Measurements from ENCODE around the gene SSU72.

Gene SSU72

DNA sequence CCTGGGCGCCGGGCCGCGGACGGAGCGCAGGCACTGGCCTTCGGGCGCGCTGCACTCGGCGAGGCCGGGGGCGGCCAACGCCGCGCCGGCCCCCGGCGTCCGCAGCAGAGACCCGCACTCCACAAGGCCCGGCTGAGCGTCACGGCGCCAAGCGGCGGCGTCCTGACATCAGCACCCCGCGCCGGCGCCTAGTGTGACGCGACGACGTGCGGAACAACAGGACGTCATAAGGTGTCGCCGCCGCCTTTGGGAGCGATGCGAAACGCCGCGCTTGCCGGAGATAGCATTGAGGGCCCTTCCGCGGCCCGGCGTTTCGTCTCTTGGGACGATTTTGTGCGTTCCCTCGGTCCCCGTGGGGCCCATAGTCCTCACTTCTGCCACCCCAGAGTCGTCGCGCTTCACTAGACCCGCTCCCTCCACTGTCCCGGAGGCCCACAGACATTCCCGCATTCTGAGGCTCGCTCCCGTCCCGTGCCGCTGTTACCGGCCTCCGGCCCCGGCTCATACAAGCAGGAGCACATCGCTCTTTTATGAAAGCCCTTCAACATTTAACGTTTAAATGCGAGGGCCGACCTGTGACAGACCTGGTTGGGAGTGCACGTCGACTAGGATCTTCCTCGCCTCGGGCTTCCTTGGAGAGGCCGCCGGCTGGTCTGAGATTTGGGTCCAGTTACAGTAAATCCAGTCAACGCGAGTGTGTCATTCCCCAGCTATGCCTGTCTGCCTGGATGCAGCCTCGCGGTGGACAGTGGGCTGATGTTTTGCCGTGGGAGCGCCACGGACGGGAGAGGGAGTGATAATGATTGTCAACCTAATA lies at the start of gene SSU72:
TSS of gene SSU72 (minus strand) at position 143 of the 817 bp plus-strand sequence. CDS start 306 bp downstream, outside the sequence.
- DNase-seq, result peak in 54 of 56 donors; percentile 46 to 94 (median 80)

- DNase-seq, result no peak
Measured at GRCh38 chr1:1623631-1624442, 49.2 kb upstream of the SSU72 start.

GRCh38 chr1:1623181-1623630 lies 48.5 kb upstream of the SSU72 start:
- no peak for DNase-seq

- DNase-seq, result no peak
Measured at GRCh38 chr1:1622788-1623094, 48.1 kb upstream of the SSU72 start.

DNA sequence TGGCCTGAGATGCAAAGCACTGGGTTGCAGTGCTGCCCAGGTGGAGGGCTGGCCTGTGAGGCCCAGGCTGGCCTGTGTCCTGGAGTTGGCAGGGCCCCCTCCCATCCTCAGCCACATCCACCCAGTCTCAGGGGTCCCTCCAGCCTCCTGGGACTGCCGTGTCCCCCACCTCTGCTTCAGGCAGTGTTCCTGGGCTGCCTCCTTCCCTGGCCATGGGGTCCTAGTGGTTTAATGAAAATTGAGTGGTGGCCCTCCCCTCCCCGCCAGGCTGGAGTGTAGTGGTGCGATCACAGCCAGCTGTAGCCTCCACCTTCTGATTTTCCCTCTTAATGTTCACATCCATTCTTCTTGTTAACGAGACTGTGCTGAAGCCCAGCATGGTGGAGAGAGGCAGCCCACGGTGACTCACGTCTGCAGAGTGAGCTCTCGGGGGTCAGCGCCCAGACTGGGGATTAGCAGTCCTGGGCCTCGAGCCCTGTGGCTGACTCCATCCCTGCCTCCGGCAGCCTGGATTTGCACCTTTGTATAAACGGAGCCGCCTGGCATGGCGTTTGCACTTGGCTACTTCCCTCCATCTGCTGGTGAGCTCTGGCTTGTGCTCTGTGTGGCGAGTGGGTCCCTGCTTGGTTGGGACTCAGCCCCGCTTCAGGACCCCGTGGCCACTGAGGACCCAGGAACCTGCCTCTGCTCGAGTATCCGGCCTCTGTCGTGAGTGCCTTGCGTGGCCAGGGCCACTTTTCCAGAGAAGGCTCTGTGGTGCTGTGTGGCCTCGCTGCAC lies 47.5 kb upstream of the SSU72 start:
- no peak for DNase-seq

- DNase-seq, result no peak
Measured at GRCh38 chr1:1621173-1622009, 46.7 kb upstream of the SSU72 start.

DNA sequence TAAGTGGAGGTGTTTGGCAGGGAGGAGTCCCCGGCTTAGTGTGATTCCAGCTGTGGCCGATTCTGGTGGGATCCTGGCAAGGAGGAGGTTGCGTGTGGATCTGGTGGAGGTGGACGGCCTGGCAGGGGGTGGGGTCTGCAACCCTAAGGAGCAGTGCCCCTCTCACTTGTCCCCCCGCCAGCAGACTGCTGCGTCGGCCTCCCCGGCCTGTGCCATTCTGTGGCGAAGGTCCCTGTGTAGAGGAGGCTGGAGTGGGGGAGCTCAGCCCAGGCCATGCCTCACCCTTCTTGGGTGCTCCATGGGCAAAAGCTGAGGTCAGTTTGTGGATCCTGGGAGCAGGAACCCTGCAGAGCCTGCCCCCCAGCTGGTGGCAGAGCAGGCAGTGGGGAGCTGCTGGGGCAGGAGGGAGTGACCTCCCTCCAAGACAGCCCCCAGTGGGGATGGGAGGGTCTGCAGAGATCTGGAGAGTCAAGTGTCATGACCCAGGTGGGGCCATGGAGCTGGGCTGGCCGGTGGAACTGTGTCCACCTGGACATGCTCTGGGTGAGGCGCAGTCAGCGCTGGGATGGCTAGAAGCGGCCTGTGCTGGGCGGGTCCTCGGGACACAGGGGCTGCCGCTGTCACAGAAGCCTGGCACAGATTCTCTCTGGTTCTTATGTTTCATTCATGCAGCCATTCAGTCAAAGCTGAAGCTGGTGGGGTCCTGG lies 45.9 kb upstream of the SSU72 start:
- no peak for DNase-seq

DNA sequence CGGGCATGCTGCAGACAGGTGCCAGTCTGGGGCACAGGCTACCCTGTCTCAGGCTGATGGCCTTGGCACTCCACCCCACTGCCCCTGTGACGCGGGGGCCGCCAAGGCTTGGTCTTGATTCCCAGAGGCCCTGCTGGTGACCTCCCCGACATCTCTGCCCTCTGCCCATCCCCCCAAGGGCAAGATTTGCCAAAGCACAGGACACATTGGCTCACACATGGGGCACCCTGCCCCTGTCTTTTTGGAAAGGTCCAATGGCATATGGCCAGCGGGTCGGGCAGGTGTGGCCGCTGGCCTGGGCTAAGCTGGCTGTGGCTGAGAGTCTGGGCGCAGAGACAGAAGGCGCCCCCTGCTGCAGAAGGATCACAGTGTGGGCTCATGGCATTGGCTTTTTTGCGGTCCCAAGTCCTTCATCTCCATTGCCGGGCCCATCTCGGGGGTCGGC lies 45.3 kb upstream of the SSU72 start:
- no peak for DNase-seq

DNA sequence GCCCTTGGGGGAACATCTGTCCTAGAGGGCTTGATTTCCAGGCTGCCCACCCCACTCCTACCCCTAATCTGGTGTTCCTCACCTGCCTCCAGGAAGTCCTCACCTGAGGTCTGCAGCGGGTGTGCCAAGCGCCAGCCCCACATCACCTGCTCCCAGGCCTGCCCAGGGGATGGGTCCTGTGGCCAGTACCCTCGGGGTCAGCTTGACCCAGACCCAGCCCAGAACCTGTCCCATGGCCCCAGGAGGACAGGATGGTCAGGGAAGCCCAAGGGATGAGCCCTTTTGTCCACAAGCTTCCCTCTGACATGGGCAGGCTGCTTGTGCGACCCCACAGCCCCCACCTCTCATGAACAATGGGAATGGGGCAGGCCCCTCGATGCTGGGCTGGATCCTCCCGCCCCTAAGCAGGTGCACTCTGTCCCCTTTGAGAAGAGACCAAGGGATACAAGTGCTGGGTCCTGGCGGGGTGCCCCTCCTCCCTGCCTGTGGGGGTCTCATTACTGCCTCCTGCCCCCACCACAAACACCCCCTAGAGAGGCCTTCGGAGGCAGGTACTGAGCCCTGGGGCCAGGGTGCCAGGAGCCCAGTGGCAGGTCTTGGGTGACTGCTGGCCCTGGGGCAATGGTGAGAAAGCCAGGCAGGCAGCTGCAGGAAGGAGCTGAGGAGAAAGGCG lies 43.9 kb upstream of the SSU72 start:
- no peak for DNase-seq

- no peak for DNase-seq
Measured at GRCh38 chr1:1617925-1618324, 43.3 kb upstream of the SSU72 start.

DNA sequence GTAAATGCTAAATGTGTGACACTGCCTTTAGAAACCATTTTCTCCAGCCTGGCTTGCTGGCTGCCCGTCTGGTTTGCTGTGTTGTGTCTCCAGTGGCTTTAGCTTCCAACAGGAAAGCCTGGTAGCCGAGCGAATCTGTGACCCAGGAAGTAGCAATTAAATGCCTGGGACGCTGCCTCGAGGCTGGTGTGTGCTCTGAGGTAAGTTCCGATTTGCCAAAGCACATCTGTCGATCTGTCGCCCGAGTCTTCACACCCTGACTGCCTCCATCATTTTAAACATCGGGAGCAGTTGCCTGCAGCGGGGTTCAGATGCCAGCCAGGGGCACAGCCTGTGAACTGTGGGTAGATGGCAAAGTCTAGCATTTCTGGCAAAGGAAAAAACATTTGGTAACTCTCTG lies 42.9 kb upstream of the SSU72 start:
- no peak for DNase-seq

DNA sequence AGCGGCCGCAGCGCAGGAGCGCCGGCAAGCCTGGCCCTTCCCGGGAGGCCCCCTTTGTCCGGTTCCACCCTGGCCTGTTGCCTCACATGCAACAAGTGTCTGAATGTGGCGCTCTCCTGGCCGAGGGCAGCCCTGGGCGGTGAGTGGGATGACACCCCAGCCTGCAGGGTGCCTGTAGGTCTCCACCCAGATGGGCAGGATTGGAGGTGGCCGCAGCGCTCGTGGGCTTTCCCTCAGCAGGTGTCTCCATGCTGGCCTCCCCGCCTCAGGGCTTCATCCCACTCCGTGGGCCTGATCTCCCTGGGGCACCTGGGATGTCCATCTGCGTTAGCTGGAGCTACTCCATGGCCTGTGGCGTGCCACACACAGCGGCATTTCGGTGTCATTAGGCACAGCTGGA lies 42.2 kb upstream of the SSU72 start:
- DNase-seq, result no peak

DNA sequence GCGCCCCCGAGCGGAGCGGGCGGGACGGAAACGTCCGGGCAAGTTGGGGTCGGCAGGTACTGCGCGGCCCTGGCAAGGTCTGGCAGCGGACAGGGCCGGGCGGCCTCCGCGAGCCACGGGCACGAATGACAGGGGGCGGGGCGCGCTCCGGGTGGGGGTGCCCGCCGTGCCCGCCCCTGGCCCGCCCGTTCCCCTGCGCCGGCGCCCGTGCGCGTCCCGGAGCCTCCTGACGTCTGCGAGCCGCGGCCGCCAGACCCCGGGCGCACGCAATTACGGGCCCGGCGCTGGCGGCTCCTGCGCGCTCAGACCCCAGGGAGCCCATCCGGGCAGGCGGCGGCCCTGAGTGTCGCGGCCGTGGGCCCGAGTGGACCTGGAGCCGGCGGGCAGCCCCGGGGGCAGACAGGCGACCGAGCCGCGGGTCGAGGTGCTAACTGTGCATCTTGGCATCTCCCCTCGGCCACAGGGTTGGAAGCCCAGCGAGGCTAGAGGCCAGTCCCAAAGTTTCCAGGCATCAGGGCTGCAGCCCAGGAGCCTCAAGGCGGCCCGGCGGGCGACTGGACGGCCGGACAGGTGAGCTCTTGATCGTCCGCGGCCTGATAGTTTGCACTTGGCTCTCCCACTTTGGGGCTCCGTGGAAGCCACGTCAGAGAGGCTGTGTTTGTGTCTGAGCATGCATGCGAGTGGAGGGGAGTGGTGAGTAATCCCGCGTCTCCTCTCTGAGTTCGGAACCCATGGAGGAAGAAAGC lies 41.6 kb upstream of the SSU72 start:
- DNase-seq, result peak in 7 of 56 donors; percentile 27 to 61 (median 37)

GRCh38 chr1:1615256-1616044 lies 40.8 kb upstream of the SSU72 start, which contains the start of gene MIB2:
Gene MIB2 (plus strand): TSS chr1:1615500. CDS start chr1:1623453, 7,953 bp downstream.
- DNase-seq, result peak; percentile 76 to 98 (median 94)

GRCh38 chr1:1614954-1615255 lies 40.2 kb upstream of the SSU72 start:
- no peak for DNase-seq

DNA sequence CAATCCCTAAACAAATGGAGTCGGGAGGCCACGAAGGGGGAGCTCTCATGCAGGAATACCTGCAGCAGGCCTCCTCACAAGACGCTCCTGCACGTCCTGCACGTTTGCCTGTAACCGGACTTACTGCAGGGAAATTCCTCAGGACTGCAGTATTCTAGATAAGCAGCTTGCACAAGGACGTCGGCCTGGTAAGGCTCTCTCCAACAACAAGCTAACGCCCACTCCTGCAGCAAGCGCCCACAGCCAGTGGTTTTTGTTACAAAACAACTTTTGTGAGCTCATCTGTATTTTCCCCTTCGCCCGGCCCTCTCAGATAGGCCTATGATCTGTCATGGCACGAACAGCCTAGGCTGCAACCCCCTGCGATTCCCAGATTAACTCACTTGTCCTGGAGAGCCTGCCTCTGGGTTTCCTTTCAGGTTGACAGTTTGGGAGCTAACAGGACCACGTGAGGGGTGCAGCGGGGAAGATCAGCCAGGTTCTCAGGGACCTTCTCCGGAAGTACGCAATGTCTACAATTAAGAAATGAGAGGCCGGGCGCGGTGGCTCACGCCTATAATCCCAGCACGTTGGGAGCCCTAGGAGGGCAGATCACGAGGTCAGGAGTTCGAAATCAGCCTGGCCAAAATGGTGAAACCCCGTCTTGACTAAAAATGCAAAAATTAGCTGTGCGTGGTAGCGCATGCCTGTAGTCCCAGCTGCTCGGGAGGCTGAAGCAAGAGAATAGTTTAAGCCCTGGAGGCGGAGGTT lies 39.7 kb upstream of the SSU72 start:
- DNase-seq, result peak in 27 of 56 donors; percentile 8 to 64 (median 33)

DNA sequence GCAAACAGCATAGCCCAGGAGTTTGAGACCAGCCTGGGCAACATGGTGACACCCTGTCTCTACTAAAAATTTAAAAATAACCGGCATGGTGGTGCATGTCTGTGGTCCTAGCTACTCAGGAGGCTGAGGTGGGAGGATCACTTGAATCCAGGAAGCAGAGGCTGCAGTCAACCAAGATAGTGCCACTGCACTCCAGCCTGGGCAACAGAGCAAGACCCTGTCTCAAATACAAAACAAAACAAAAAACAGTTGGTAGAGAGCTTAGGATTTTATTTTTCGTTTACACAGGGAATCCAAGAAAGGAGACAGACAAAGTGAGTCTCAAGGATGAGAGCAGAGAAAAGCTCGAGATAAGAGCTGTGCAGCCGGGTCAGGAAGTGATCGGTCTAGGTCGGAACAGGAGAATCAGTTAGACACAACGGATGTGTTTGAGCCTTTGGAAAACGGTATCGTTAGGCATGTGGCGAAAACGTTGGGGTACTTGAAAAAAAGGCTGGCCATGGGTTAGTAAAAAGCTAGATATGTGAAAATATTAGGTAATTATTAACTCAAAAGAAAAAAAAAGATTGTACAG lies 38.9 kb upstream of the SSU72 start:
- no peak for DNase-seq

Measured in nucleus accumbens (tissue), 56 donors.